BJ (cell line): ENCODE data around the gene CENPM. TPM values are rescaled to one million over a fixed set of nuclear protein-coding genes. Genes with fewer than 3 reads are reported as not detected.

ENCODE experiments used
- CTCF ChIA-PET: fragments of 350-600 bp; formaldehyde crosslinking; extraction: SDS; loops from one replicate; lab custom pipeline; 2021; ENCODE audit warnings: antibody characterized with exemption, inconsistent platforms; lab: Yijun Ruan, JAX
- POLR2A ChIA-PET: fragments of 300-600 bp; sonication (Branson Sonifier 250); formaldehyde crosslinking; extraction: SDS; loops from one replicate; lab custom pipeline; 2021; ENCODE audit warnings: antibody characterized with exemption; lab: Charles Lee
- DNase-seq: peaks from one replicate; pipeline ENCODE4 v3.0.0-alpha.2; 2011; ENCODE audit warnings: low read depth
- H3K27me3 ChIP-seq: 2 replicates; pipeline ENCODE4 v1.6.0; 2011; ENCODE audit warnings: low read length; ENCODE audit not compliant: control insufficient read depth, insufficient read depth
- H3K36me3 ChIP-seq: 2 replicates; pipeline ENCODE4 v1.5.1; 2011; ENCODE audit warnings: low read length; ENCODE audit not compliant: control insufficient read depth, insufficient read depth
- H3K4me3 ChIP-seq: 2 replicates; pipeline ENCODE4 v1.5.1; 2011; ENCODE audit warnings: low read depth, mild to moderate bottlenecking, control low read depth, low read length
- CTCF ChIP-seq: IDR thresholded peaks from 2 replicates; pipeline ENCODE4 v1.5.1; 2011; ENCODE audit warnings: low read depth, mild to moderate bottlenecking, control low read depth, inconsistent platforms, low read length, moderate library complexity; ENCODE audit not compliant: insufficient read depth
- polyA plus RNA-seq: library from polyadenylated mRNA; depleted of rRNA; stranded (reverse); fragments of >200 nt; gene quantifications from 2 replicates; pipeline ENCODE4 v1.2.3, GENCODE V29; 2011

The CENPM gene
- polyA plus RNA-seq, 1 experiment = 30.4 TPM

- H3K27me3 ChIP-seq = peaks cover 2% of the 10 kb centered on the region; the same call in 1 of the 2 replicates
- DNase-seq = no peak
- no peak for TF ChIP-seq CTCF
- no peak overlapping the region for H3K4me3 ChIP-seq
- ChIA-PET CTCF (interaction anchor here (0.6 kb wide), 1 partner anchor 207 kb away, joined by 3 read pairs; no protein-coding TSS in a partner anchor), POLR2A (no interaction called here)
- H3K36me3 ChIP-seq = peaks cover 22% of the 10 kb centered on the region
Measured at GRCh38 chr22:41905411-41906202, 41.3 kb downstream of the CENPM start.

- DNase-seq = no peak
- POLR2A ChIA-PET = no interaction called here
- no peak for TF ChIP-seq CTCF
- Histone ChIP-seq H3K36me3 (peaks cover 29% of the 10 kb centered on the region), H3K27me3 (no peaks in the 10 kb centered on the region), H3K4me3 (no peak overlapping the region)
- CTCF ChIA-PET = no interaction called here
Measured at GRCh38 chr22:41904450-41905410, 42.2 kb downstream of the CENPM start.

- no peak for DNase-seq
- no peaks in the 10 kb centered on the region for H3K27me3 ChIP-seq
- peaks cover 37% of the 10 kb centered on the region for H3K36me3 ChIP-seq
- no peak overlapping the region for H3K4me3 ChIP-seq
- CTCF ChIA-PET = interaction anchor here (1.3 kb wide), 1 partner anchor 38 kb away, joined by 3 read pairs; no protein-coding TSS in a partner anchor
- POLR2A ChIA-PET = interaction anchor here (0.6 kb wide), 1 partner anchor 143 kb away, joined by 4 read pairs; no protein-coding TSS in a partner anchor
- TF ChIP-seq CTCF = no peak
Measured at GRCh38 chr22:41902932-41903421, 44.0 kb downstream of the CENPM start.

GRCh38 chr22:41902016-41902415 is 44.9 kb downstream of the CENPM start:
- no peak for TF ChIP-seq CTCF
- CTCF ChIA-PET = no interaction called here
- no peak for DNase-seq
- no peaks in the 10 kb centered on the region for H3K27me3 ChIP-seq
- H3K4me3 ChIP-seq = no peak overlapping the region
- H3K36me3 ChIP-seq = peaks cover 37% of the 10 kb centered on the region
- POLR2A ChIA-PET = no interaction called here
